GM21423 (cell line): ENCODE data around the gene MGST2.

Experiments
- ATAC-seq: cut with Tn5 transposase; IDR thresholded peaks from one replicate; pipeline ENCODE4 v1.9.1; 2021; ENCODE audit warnings: mild to moderate bottlenecking, moderate library complexity; ENCODE audit not compliant: unreplicated experiment

The MGST2 gene

DNA sequence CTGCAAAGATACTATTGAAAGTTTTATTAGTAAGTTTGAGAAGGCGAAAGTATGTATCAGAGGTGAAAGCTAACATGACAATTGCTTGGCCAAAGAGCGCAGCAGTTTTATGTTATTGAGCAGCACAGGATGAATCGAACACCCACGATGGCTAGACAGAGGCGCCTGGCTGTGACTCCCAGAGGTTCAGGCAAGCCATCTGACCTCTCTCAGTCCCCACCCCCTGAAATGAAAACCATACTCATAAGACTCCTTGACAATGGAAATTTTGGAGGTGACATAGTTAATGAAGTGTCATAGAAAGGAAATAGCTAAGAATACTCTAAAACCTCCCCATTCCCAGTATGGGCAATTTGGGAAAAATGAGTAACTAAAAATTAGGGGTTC is 70.6 kb downstream of the MGST2 start:
- ATAC-seq, result no peak

DNA sequence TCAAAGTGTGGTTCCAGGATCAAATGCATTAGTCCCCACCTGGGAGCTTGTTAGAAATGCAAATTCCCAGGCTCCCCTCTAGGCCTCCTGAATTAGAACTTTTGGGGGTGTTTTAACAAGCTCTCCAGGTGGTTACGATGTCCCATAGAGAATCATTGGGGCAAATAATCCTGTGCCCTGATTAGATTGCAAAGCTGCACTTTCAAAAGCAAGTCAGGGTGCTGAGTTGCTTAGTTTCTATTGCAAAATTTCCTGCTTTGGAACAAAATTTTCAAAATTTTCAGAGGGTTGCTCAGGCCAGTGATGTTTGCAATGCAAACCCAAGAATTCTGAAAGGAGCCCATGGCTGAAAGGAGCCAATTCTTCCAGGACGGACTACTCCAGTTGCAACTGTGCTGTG is 71.0 kb downstream of the MGST2 start:
- ATAC-seq, result no peak

DNA sequence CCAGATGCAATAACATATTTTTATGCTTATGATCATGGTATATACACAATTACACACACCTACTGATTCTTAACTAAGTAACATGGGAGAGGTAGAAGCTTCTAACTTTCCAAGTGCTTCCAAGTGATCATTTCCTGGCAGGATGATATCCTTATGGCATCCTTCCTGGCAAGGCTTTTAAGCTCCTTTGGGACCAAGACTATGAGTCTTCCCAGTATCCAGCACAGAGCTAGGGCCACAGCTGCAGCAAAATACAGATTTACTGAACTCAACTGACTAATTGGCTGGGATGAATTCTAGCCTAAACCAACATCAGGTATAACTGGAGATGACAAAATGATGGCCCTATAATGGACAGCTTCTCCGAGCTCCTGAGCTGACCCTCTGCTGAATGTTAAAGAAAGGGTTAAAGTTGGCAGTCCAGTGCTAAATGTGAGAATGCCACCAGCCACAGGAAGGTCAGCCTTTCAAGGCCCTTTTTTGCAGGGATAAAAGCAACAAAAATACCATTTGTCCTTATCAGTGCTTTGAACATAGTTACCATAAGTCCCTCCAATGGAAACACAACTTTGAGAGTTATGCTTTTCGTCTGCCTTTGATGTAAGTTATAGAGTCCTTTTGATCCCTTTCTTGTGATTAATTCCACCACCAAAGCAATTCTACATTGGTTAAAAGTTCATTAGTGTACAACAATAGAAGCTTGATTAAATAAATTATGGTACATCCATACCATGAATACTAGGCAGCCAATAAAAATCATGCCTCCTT is 73.4 kb downstream of the MGST2 start:
- ATAC-seq, result no peak

DNA sequence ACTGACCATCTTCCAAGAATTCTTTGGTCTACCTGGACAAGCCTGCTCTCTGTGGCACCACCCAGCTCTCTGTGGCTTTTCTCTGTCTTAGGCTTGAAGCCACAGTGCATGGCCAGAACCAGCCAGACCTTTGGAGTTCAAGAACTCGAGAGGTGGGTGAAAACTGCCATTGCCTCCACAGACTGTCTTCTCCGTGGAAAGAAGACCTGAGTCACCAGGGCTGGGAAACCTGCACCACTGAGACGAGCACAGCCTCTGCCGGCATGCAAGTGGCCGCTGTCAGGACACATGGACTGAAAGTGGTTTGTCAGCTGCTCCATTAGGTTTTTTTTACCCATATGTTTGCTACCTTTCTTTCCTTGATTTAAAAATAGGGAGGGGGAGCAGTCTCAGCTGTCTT is 74.5 kb downstream of the MGST2 start:
- ATAC-seq, result no peak

DNA sequence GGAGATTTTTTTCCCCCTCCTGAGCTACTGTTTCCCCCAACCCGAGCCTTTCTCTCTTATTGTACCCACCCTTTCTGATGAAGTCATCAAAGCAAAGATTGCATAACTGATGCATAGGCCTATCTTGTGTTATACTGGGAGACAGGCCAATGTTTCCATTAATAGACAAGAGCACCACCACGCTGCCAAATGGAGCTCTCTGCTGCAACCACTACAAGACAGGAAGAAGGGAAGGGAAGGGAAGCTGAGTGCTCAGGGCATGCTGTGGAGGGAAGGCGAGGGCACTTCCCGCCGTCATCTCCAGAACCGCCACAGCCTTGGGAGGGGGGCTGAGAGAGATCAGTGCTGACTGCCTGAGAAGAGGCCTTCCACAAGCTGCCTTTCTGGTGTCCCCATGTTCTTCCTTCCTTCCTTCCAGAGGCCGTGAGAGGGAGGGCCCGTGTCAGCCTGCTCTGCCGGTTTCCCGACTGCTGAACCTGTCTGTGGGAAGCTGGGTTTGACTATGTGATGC is 75.0 kb downstream of the MGST2 start:
- ATAC-seq, result no peak

DNA sequence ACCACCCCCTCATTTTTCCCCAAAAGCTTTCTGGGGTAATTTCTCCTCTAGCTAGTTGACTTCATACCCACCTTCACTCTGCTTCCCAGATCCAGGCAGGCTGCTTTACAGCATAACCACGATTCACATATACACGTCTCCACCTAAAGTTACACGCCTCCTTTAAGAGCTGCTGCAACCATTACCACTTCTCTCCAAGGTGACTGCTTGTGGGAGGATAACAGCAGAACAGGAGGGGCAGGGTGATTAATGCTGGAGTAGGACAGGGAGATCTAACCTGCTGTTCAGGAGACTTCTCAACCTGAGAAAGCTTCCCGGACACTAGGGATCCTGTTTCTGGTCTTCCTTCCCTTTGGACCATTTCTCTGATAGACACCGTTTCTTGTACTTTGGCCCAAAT is 77.4 kb downstream of the MGST2 start:
- ATAC-seq, result no peak

DNA sequence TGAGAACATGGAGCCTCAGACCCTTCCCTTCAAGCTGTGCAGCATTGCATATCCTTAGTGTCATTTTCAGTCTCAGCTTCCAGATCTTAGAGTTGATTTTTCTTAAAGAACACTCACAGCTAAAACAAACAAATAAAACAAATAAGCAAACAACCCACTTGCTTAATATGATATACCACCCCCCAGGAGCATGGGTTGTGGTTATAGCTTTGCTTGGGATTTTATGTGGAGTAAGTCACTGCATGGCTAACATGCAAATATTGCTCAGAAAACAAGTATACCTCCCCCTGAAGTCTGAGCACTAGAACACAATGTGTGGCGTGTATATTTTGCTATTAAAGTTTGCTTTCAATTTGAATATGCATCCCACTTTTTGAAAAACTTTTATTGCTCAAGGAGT is 78.6 kb downstream of the MGST2 start:
- no peak for ATAC-seq

DNA sequence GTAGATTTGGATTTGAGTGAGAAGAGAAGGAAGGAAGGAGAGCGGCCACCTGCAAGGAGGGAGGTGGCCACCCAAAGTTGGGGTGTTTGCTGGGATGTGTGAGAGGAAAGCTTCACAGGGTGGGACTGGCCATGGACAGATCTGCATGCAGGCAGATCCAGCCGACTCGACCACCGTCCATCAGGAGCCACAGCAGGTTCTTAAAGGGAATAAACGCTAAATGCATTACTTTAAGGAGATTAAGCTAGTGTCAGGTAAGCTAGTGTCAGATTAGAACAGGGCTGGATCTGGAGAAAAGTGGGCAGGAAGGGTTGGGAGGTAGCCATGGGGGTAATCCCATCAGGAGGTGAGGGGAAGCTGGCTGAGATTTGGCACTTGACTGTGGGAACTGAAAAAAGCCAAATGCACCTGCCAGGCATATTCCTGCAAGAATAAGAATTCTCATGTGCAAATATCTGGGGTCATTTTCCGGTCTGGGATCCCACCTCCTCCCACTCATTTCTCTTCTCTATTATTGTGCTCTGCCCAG is 79.6 kb downstream of the MGST2 start:
- ATAC-seq, result no peak

DNA sequence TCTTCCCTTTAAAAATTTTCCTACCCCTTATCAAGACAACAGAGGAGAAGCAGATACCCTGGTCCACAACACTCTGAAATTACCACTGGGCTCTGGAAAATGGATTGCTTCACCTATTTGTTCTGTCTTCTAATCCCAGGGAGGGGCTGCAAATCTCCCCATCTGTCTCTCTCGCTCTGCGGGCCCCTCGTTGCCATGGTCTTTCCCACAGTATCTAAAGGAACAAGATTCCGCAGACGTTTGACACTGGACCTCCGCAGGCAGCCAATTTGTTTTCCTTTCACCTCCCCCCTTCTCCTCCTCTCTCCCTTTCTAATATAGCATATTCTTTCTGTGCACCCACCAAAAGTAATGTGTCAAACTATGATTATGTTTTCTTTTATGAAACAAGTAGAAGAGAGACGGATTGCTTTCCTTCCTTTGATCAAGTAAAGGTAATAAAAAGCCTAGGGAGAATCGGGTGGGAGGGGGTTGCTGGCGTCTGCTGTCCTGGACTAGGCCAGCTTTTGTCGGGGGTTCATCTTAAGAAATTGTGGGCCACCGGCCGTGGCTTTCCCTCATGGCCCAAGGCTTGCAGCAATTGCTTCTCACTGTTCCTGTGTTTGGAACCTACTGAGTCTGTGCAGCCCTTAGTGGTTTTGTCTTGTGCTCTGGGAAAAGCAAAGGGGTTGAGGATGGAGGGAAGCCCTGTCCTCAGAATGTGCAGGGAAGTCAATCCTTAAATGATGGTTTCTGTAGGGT is 81.0 kb downstream of the MGST2 start:
- no peak for ATAC-seq

DNA sequence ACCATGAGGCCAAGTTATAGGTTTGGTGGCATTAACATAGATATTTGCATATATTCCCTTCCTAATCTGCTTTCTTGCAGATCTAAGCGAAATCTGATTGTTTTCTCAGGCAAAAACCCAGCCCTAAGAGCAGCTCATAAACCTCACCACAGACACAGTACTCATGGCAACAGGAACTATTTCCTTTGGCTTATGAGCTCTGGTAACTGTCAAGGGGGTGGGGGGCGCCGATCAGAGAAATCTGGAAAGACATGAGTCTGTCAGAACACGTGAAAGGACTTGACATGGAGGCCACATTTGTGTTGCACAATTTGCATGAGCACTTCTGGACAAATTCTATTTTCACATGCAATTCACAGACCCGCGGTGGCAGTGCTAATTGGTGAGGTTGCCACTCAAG is 83.7 kb downstream of the MGST2 start:
- no peak for ATAC-seq

DNA sequence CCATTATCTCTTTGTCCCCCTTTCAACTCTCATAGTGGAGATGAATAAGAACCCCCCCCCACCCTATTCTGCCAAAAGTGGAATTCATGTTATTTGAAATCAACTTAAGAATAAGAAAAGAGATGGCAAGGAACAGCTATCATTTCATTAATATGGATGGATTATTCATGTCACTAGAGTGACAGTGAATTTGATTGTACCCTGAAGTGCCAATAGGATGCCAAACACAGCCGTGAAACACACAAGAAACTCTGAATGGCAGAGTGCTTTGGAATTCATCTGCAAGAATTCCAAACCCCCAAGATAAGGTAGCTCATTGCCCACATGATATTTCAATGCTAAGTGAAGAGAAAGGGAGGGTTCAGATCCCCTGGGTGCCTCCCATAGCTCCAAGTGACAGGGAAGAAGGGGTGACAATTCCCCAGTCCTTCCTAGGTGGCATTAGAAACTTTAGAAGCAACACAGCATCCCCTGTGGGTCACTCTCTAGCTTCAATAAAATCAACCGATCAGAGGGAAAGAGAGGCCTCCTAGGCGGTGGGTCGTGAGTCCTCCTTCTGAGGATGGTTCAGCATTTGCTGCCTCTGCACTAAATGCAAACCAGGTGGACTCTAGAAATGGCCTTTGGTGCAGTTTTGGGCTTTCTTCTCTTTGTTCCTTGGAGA is 84.3 kb downstream of the MGST2 start:
- ATAC-seq, result no peak

DNA sequence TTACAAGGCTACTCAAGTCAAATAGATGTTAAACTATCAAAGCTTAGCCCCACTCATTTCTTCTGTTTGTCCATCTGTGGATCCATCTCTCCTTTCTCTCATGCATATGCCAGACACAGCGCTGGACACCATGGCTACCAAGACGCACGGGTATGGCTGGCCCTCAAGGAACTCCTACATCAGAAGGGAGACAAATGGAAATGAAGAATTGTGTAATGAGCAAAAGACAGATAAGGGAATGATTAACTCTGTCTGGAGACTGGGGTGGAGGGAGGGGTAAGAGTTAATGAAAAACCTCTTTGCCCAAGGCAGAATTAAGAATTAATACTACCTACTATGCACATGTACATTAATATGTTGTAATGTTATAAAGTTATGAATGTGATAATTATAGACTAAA is 88.1 kb downstream of the MGST2 start:
- no peak for ATAC-seq
